T-helper 2 cell treated with Interferon-gamma antibody and Interleukin-4, amounts not matched to agents 5 μg/mL and 100 μg/mL, for 36 hours (primary cell): ENCODE data around the gene ENC1.

ENCODE experiments used
- DNase-seq: peaks from one replicate; pipeline ENCODE4 v3.0.0; 2021; ENCODE audit warnings: low spot score
- H3K27ac Mint-ChIP-seq: one replicate; pipeline ENCODE4 v1.8.0; 2021; ENCODE audit warnings: mild to moderate bottlenecking, mixed read lengths
- H3K27me3 Mint-ChIP-seq: one replicate; pipeline ENCODE4 v1.8.0; 2021; ENCODE audit warnings: low read depth, mixed read lengths
- H3K36me3 Mint-ChIP-seq: one replicate; pipeline ENCODE4 v1.8.0; 2021; ENCODE audit warnings: low read depth, mixed read lengths
- H3K4me1 Mint-ChIP-seq: one replicate; pipeline ENCODE4 v1.8.0; 2021; ENCODE audit warnings: low read depth, mixed read lengths
- H3K4me3 Mint-ChIP-seq: one replicate; pipeline ENCODE4 v1.8.0; 2022; ENCODE audit warnings: mild to moderate bottlenecking, moderate library complexity, mixed read lengths
- H3K9me3 Mint-ChIP-seq: one replicate; pipeline ENCODE4 v1.8.0; 2021; ENCODE audit warnings: mixed read lengths

ENC1 gene

GRCh38 chr5:74648835-74649293 is 8.3 kb upstream of the ENC1 start:
- no peak overlapping the region for H3K27ac Mint-ChIP-seq
- no peaks in the 10 kb centered on the region for H3K36me3 Mint-ChIP-seq
- peaks cover 36% of the 10 kb centered on the region for H3K27me3 Mint-ChIP-seq
- no peaks in the 10 kb centered on the region for H3K9me3 Mint-ChIP-seq
- no peak overlapping the region for H3K4me3 Mint-ChIP-seq
- no peaks in the 10 kb centered on the region for H3K4me1 Mint-ChIP-seq
- DNase-seq, result peak; percentile 40

GRCh38 chr5:74647096-74647495 is 6.6 kb upstream of the ENC1 start:
- H3K4me1 Mint-ChIP-seq, result peaks cover 1% of the 10 kb centered on the region
- H3K36me3 Mint-ChIP-seq, result no peaks in the 10 kb centered on the region
- H3K27me3 Mint-ChIP-seq, result peaks cover 47% of the 10 kb centered on the region
- no peaks in the 10 kb centered on the region for H3K9me3 Mint-ChIP-seq
- DNase-seq, result no peak
- H3K27ac Mint-ChIP-seq, result no peak overlapping the region
- H3K4me3 Mint-ChIP-seq, result no peak overlapping the region

- no peak overlapping the region for H3K27ac Mint-ChIP-seq
- DNase-seq, result no peak
- no peaks in the 10 kb centered on the region for H3K9me3 Mint-ChIP-seq
- H3K4me3 Mint-ChIP-seq, result no peak overlapping the region
- H3K27me3 Mint-ChIP-seq, result peaks cover 74% of the 10 kb centered on the region
- peaks cover 21% of the 10 kb centered on the region for H3K4me1 Mint-ChIP-seq
- no peaks in the 10 kb centered on the region for H3K36me3 Mint-ChIP-seq
Observed at GRCh38 chr5:74643111-74643562, 2.6 kb upstream of the ENC1 start.

- no peak overlapping the region for H3K4me3 Mint-ChIP-seq
- no peak for DNase-seq
- H3K27ac Mint-ChIP-seq, result no peak overlapping the region
- no peaks in the 10 kb centered on the region for H3K9me3 Mint-ChIP-seq
- no peaks in the 10 kb centered on the region for H3K36me3 Mint-ChIP-seq
- H3K27me3 Mint-ChIP-seq, result peaks cover 76% of the 10 kb centered on the region
- H3K4me1 Mint-ChIP-seq, result peaks cover 21% of the 10 kb centered on the region
Observed at GRCh38 chr5:74642543-74642863, 2.0 kb upstream of the ENC1 start.

- DNase-seq, result no peak
- Mint-ChIP-seq H3K4me1 (peaks cover 21% of the 10 kb centered on the region), H3K36me3 (no peaks in the 10 kb centered on the region), H3K4me3 (peak overlapping the region; percentile 81), H3K27me3 (peaks cover 78% of the 10 kb centered on the region), H3K9me3 (no peaks in the 10 kb centered on the region), H3K27ac (no peak overlapping the region)
Observed at GRCh38 chr5:74641735-74642542, 1.4 kb upstream of the ENC1 start.

GRCh38 chr5:74640954-74641734 is 616 bp upstream of the ENC1 start:
- DNase-seq, result peak; percentile 40
- H3K4me3 Mint-ChIP-seq, result peak overlapping the region; percentile 81
- no peaks in the 10 kb centered on the region for H3K36me3 Mint-ChIP-seq
- H3K9me3 Mint-ChIP-seq, result no peaks in the 10 kb centered on the region
- H3K4me1 Mint-ChIP-seq, result peaks cover 21% of the 10 kb centered on the region
- peaks cover 75% of the 10 kb centered on the region for H3K27me3 Mint-ChIP-seq
- no peak overlapping the region for H3K27ac Mint-ChIP-seq

GRCh38 chr5:74639807-74640449 is 600 bp downstream of the ENC1 start:
- peaks cover 21% of the 10 kb centered on the region for H3K4me1 Mint-ChIP-seq
- H3K27me3 Mint-ChIP-seq, result peaks cover 69% of the 10 kb centered on the region
- no peaks in the 10 kb centered on the region for H3K9me3 Mint-ChIP-seq
- no peaks in the 10 kb centered on the region for H3K36me3 Mint-ChIP-seq
- H3K27ac Mint-ChIP-seq, result no peak overlapping the region
- no peak for DNase-seq
- peak overlapping the region; percentile 81 for H3K4me3 Mint-ChIP-seq

- DNase-seq, result no peak
- Mint-ChIP-seq H3K27me3 (peaks cover 69% of the 10 kb centered on the region), H3K4me3 (peak overlapping the region; percentile 81), H3K9me3 (no peaks in the 10 kb centered on the region), H3K36me3 (no peaks in the 10 kb centered on the region), H3K27ac (no peak overlapping the region), H3K4me1 (peaks cover 21% of the 10 kb centered on the region)
Observed at GRCh38 chr5:74638970-74639806, 1.3 kb downstream of the ENC1 start.

- Mint-ChIP-seq H3K36me3 (no peaks in the 10 kb centered on the region), H3K4me3 (no peak overlapping the region), H3K4me1 (peaks cover 21% of the 10 kb centered on the region), H3K27me3 (peaks cover 65% of the 10 kb centered on the region), H3K9me3 (no peaks in the 10 kb centered on the region), H3K27ac (no peak overlapping the region)
- DNase-seq, result no peak
Observed at GRCh38 chr5:74638544-74638969, 2.0 kb downstream of the ENC1 start.

- Mint-ChIP-seq H3K4me3 (no peak overlapping the region), H3K27ac (no peak overlapping the region), H3K9me3 (no peaks in the 10 kb centered on the region), H3K27me3 (peaks cover 48% of the 10 kb centered on the region), H3K36me3 (no peaks in the 10 kb centered on the region), H3K4me1 (peaks cover 22% of the 10 kb centered on the region)
- DNase-seq, result no peak
Observed at GRCh38 chr5:74636552-74636951, 4.0 kb downstream of the ENC1 start.

GRCh38 chr5:74636149-74636548 is 4.4 kb downstream of the ENC1 start:
- no peak for DNase-seq
- Mint-ChIP-seq H3K27ac (no peak overlapping the region), H3K36me3 (no peaks in the 10 kb centered on the region), H3K4me1 (peaks cover 20% of the 10 kb centered on the region), H3K27me3 (peaks cover 45% of the 10 kb centered on the region), H3K4me3 (no peak overlapping the region), H3K9me3 (no peaks in the 10 kb centered on the region)

- Mint-ChIP-seq H3K4me3 (no peak overlapping the region), H3K27ac (no peak overlapping the region), H3K36me3 (no peaks in the 10 kb centered on the region), H3K27me3 (peaks cover 46% of the 10 kb centered on the region), H3K9me3 (no peaks in the 10 kb centered on the region), H3K4me1 (peaks cover 20% of the 10 kb centered on the region)
- no peak for DNase-seq
Observed at GRCh38 chr5:74634611-74635286, 5.8 kb downstream of the ENC1 start.

- peaks cover 12% of the 10 kb centered on the region for H3K4me1 Mint-ChIP-seq
- H3K9me3 Mint-ChIP-seq, result no peaks in the 10 kb centered on the region
- H3K36me3 Mint-ChIP-seq, result no peaks in the 10 kb centered on the region
- no peak for DNase-seq
- H3K27ac Mint-ChIP-seq, result no peak overlapping the region
- H3K4me3 Mint-ChIP-seq, result no peak overlapping the region
- H3K27me3 Mint-ChIP-seq, result peaks cover 43% of the 10 kb centered on the region
Observed at GRCh38 chr5:74633695-74634094, 6.8 kb downstream of the ENC1 start.
